ENCODE measurements around the gene ERC2.

The ERC2 gene

DNA sequence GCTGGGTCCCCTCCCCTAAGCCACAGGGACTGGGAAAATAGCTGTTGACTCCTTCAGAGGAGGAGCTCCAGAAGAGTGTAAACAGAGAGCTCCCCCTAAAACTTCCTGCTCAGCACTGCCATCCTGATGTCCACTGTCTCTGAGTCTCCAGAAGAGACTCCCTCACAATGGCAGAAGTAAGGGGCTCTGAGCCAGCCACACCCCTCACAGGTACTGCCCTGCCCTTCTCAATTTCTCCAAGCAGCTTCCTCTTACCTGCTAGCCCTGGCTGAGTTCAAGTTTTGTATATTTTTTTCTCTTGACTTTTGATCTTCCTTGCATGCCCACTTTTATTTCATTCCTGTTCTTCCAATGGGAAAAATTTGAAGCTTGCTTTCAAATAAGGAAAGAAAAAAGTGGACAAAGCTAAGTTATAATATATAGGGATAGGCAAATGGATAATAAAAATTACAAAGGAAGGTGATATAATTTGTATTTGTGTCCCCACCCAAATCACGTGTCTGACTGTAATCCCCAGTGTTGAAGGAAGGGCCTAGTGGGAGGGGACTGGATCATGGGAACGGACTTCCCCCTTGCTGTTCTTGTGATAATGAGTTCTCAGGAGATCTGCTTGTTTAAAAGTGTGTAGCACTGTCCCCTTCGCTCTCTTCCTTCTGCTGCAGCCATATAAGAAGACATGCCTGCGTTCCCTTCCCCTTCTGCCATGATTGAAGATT, 539.0 kb downstream of the ERC2 start:
- no peak for DNase-seq (ENCODE audit: low read depth)

DNA sequence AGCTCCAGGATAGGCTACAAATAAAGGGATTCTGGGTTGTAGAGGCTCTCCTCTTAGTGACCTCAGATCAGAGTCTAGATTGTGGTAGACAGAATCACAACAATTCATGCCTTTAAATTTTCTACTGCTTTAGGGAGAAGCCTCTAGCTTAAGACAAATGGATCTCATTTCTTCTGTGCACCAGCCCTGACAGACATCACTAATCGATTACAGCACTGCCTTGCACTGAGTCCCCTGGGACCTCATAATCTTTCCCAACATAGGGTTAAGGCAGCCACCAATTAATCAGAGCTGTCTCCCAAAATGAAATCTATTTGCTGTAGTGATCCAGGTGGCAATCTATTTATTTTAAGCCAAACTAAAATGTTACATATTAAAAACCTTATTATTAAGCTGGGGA, 544.6 kb downstream of the ERC2 start:
- no peak for DNase-seq (ENCODE audit: low read depth)

DNA sequence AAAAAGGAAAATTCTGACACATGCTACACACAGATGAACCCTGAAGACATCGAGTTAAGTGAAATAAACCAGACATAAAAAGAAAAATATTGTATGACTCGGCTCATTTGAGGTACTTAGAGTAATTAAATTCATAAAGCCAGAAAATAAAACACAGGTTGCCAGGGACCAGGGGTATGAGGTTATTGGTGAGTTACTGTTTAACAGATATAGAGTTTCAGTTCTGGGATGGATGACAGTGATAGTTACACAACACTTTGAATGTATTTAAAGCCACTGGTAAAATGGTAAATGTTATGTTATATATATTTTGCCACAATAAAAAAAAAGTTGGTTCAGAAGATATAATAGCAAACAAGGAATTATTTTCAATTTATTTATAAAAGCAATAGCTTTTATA, 545.1 kb downstream of the ERC2 start:
- DNase-seq (ENCODE audit: low read depth), result no peak

DNA sequence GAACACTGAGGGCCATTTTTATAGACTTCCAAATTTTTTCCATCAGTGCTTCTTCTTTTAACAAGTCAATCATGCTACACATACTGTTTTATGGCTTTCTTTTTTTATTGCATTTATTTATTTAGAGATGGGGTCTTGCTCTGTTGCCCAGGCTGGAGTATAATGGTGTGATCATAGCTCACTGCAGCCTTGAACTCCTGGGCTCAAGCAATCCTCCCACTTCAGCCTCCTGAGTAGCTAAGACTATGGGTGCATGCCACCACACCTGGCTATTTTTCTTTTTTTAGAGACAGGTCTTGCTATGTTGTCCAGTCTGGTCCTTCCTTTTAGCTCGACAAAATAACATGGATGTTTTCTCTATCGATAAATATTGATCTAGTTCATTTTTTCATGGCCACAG, 555.4 kb downstream of the ERC2 start:
- no peak for DNase-seq (ENCODE audit: low read depth)

DNA sequence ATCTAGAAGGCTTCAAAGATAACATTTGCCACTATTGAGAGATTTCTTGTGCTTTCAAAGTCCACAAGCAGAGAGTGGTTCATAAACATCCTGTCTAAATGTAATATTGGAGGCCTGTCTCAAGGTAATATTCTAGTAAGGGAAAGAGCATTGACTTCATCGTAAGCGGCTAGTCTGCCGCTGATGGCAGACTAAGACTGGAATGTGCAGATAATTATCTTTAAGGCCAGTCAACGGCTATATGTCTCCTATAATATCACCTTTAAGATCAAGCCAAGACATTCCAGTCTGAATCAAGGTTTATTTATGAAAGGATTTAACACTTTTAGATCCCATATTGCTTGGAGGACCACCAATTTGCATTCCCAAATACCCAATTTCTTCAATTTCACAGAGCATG, 557.0 kb downstream of the ERC2 start:
- DNase-seq (ENCODE audit: low read depth), result no peak

DNA sequence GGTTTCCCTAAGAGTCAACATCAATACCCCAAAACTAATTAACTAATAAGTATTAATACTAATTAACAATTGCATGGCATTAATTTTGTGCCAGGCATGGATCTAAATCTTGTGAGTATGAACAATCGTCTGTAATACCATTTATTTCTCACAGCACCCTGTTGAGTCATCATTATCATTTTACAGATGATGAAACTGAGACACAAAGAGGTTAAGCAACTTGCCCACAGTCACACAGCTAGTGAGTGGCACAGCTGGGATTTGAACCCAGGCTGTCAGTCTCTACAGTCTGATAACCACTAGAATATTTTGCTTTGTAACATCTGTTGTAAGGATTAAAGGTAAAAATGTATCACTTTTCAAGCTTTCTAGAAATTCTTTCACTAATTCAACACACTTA, 557.7 kb downstream of the ERC2 start:
- DNase-seq (ENCODE audit: low read depth), result no peak

DNA sequence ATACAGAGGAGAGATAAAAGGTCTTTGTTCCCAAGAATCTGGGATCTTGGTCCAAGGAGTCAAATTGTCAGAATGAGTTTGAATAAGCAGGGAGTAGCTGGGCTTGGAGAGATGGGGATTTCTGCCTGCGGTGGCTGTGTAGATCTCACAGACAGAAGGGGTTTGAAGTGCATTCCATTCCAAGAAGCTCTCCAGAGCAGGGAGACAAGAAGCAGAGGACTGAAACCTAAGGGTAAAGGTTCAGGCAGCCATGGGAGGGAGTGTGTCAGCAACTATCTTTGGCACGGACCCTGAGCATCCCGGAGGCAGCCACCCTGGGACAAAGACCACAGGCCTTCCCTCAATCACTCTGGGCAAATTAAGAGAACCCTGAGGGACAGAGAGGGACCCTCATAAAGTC, 558.9 kb downstream of the ERC2 start:
- no peak for DNase-seq (ENCODE audit: low read depth)

DNA sequence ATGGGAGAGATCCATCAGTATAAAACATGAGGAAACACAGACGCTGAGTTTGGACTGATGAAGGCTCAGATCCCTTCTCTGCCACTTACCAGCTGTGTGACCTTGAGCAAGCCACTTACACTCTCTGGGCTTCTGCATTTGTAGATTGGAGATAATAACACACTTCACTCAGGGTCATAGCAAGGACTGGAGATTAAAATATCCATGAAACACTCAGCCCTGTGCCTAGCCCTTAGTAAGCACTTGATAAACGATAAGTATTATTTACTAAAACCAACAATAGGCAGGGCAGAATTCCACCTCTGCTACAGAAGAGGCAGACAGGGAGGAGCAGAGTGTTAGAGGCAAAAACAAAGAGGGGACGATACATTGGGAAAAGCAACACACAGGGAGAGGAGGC, 560.7 kb downstream of the ERC2 start:
- DNase-seq (ENCODE audit: low read depth), result no peak

DNA sequence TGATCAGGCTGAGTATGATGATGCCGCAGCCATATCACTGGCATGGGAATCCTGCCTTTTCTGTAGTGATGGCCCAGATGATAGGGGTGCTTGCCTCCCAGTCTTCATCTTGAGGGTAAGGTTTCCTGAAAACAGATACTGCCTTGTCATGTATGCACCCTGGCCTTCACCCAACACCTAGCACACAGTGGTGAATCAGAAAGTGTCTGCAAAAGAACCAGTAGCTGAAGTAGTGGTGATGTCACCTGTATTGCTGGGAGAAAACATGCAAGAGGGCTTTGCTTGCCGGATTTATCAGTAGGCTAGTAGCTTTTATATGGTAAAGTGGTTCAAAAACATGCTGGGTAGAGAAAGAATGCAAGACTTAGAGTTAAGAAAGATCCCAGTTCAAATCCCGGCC, 561.4 kb downstream of the ERC2 start:
- DNase-seq (ENCODE audit: low read depth), result no peak

DNA sequence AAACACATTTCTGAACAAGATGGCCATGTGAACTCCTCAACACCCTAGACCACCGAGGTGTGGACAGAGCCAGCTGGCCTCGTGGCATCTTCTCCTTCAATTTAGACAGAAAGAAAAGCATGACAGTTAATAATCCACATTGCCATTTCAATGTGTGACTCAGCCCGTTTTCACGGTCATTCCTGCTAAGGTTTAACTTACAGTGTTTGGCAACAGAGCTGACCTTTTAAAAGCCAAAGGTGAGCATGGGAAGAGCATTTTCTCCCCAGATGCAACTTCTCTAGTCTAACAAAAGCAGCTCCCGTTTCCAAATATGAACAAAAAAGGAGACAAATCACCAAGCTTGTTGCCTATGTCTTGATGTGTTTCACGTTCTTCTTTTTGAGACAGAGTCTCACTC, 563.6 kb downstream of the ERC2 start:
- no peak for DNase-seq (ENCODE audit: low read depth)

DNA sequence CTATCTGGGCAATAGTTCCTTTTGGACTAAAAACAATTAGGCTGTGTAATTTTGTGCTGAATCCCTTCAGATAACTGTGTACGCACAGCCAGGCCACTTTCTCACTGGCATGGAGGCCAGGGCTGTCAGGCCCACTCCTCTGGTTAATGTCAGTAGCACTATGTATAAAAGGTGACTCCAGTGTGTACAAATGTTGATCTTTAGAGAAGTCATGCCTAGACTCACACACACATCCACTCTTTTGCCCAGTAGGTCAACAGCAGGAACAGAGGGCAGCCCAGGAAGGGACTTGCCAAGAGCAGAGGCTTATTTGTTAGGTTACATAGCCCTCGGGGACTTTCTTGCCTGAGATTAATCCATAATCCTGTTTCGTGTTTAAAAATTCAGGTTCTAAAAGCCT, 564.6 kb downstream of the ERC2 start:
- DNase-seq (ENCODE audit: low read depth), result no peak

DNA sequence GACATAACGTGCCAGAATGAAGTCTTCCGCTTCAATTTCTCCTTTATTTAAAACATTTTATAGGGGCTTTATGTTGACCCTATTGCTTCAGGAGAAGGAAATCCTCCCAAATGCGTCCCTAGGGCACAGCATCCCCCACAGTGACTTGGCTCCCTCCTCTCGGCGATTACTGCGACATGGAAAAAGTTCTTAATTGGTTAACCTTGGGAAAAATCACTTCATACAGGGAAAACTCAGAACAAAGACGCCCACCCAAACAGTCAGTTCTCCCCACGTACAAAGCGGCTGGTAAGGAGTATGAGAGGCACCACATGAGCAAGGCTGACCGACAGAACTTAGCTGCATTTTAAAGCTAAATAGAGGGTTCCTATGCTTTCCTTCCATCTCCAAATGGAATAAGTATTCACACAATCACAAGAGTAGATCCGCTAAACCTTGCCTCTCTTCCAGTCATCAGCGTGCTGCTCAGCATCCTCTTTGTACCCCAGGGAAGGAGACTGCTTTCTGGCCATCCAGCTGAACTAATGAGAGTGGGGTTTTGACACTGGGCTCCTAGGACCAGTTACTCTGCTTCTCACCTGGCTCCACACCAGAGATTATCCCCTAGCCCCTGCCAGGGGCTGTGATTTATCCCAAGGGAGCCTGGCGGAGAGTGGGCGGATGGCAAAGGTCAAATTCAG, 565.9 kb downstream of the ERC2 start:
- no peak for DNase-seq (ENCODE audit: low read depth)

DNA sequence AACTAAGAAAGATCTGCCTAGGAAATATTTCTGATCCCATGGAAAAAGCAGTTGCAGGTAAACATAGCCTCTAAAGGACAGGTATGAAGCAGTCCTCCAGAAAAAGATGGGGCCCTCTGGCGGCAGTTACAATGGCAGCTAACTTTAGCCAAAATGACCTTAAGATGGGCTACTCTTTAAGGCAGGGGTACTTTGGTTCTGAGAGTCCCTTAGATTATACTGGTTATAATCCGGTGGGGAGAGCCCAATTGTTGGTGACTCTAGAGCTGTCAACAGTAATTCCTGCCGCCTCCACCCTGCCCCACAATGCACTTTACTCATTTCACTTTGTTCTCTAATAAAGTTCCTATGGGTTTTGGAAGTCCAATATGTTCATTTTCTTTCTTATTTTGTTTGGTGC, 568.4 kb downstream of the ERC2 start:
- no peak for DNase-seq (ENCODE audit: low read depth)

DNA sequence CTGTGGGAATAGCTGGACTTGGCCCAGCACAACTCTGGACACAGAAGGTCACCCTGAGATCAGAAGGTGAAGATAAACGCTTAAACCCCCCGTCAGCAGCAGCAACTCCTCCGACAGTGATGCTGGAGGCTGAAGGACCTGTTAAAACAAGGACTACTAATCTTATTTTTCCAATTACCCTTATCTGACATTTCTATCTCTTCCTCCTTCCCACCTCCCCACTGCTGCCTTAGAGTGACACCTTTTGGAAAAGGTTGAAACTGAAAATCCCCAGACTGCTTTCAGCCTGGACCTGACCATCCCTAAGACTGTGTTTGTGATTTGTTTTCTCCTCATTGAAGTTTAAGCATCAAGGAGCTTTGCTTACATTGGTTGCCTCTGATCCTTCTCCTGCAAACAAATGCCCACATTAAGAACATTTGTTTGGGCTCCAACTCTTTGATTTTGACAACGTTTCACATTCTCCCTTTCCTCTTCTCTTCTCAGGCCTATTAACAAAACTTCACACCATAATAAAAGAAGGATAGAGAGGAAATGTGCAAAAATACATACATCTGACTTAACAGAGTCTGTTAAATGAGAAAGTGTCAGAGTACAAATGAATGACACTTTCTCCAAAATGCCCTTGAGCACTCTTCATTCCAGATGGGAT, 570.6 kb downstream of the ERC2 start:
- DNase-seq (ENCODE audit: low read depth), result no peak

DNA sequence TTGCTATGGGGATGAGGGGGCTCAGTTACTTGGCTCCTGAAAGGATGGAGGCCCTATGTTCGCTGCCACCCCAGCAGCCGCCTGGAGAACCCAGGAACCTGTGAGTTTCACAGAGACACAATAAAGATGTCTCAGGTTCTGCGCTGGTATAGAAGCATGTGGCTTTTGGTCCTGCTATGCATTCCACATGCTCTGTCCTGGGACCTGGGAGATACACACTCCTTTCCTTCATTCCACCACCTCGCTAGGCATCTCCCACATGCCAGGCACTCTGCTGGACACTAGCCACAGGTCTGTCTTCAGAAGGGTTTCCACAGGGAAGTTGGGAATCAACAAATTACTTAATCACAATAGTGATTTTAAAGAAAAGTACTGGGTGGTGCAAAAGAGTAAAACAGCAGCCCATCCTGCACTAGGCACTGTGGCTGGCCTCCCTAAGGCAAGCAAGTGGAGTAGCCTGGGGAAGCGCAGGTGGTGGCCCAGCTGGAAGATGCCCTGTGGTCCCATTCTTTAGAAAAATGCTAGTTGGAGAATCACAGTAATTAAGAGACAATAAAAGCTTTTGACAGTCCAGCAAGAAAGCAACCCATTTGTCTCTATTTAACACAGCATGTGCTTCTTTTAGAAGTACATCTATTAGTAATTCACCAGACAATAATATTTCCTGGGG, 572.2 kb downstream of the ERC2 start:
- no peak for DNase-seq (ENCODE audit: low read depth)

DNA sequence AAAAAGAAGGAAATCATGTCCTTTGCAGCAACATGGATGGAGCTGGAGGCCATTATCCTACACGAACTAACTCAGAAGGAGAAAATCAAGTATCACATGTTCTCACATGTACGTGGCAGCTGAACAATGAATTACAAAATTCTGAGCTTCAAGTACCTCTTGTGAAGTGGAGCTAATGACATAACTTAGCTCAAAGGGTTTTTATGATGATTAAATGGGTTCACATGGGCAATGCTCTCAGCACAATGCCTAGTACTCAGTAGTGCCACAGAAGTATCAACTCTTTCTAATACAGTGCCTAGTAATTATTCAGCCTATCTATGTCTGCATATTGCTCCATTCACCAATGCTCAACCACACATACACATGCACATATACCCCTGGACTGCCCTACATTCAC, 573.7 kb downstream of the ERC2 start:
- no peak for DNase-seq (ENCODE audit: low read depth)

DNA sequence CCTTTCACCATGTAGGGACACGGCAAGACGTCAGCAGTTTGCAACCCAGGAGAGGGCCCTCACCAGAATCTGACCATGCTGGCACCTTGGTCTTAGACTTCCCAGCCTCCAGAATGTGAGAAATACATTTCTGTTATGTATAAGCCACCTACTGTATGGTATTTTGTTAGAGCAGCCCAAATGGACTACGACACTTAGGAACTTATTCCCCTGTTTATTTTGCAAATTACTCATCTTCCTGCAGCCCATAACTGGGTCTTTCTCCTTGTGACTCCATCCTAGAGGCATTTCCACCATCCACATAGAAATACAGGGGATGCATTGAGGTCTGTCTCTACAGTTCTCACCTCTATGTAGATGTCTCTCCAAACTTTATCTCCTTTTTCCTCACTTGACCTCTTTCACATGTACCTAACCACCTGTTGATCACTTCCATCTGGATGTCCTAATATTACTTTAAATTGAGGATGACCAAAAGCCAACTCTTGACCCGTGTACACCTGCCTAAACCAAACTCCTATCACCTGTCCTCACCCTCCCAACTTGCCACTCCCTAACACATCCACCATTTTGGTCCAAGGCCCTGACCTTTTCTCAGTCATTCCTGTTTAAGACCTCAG, 575.1 kb downstream of the ERC2 start:
- DNase-seq (ENCODE audit: low read depth), result no peak

DNA sequence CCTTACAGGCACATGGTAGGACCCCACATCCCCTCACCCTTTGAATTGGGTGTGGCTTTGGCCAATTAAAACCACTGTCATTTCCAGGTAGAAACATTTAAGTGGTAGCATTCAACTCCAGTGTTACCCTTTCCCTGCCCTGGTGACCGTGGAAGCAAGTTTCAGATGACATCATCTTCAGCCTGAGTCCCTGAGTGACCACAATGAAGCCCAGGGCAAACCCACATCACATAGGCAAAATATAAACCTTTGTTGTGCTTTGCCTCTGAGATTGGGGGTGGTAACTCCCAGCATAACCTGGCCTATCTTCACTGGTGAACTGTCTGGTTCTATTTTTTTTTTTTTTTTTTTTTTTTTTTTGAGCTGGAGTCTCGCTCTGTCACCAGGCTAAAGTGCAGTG, 577.2 kb downstream of the ERC2 start:
- DNase-seq (ENCODE audit: low read depth), result no peak

DNA sequence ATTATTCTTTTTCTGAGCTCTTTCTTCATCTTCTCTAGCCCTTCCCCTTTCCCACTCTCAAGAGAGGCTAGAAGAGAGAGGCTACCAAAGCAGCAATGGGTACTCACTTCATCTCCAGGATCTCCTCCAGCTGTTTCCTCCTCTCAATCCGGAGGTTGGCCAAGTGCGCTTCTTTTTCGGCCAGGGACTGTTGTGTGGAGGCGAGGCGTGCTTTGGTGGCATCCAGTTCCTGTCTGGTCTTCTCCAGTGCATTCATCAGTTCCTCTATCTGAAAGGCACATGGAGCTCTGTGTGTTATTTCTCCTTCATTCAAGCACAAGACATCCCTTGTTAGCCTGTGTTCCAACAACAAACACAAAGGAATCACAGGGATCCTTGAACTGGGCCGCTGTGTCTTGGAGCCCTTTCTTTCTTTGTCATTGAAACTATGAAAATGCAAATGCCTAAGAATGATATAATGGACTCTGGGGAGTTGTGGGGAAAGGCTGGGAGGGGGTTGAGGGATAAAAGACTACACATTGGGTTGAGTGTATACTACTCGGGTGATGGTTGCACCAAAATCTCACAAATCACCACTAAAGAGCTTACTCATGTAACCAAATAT, 579.9 kb downstream of the ERC2 start:
- no peak for DNase-seq (ENCODE audit: low read depth)

DNA sequence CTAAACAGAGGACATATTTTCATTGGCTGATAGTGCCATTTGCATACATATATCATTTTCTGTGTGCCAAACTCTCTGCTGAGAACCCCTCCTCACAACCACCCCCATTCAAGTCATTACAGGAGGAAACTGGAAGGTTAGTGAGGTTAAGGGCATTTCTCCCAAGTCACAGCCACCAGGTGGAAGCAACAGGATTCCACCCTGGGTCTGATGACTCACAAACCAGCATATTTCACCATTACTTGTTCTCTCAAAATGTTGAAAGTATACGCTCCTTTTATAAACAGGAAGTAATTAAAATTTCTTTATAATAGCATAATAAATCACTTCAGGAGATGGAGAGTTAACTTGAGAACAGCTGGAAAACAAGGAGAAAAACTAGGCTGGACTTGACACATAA, 582.5 kb downstream of the ERC2 start:
- DNase-seq (ENCODE audit: low read depth), result no peak

DNA sequence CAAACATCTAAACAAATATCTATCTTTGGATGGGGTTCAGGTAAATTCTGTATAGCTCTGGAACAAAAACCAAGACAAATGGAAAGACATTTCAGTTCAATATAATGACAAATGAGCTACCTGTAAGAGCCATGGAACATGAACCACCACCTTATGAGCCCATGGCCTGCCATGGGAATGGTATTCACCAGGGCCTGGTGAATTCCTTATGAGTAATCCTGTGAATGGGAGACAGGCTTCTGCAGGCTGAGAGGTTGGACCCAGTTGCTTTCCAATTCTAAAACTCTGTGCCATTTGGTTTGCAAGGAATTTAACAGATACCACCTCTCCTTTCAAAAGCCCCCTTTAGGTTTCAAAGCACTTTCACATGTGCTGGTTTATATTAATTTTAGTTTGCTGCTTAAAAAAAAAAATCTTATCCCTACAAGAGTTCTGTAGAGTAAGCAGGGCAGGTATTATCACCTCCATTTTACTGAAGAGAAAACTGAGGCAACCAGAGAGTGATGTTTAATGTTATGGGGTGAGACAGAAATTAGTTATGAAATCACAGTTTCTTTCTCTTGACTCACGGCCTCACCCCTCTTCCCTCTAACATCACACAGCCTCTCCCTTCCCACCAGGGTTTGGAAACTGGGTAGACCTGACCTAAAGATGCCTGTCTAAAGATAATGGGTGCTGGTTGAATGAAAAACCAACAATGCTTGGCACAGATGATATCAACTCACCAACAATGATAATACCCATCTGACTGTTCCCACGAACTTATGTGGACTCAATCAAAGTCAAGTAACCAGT, 583.6 kb downstream of the ERC2 start:
- no peak for DNase-seq (ENCODE audit: low read depth)
